ENCODE results near the gene KIF26B.

Gene KIF26B

GRCh38 chr1:245437369-245438062 is 282.7 kb downstream of the KIF26B start:
- DNase-seq: no peak

- DNase-seq: no peak
Measured at GRCh38 chr1:245440922-245441321, 286.1 kb downstream of the KIF26B start.

- no peak for DNase-seq
Measured at GRCh38 chr1:245441689-245442088, 286.9 kb downstream of the KIF26B start.

GRCh38 chr1:245444147-245444828 is 289.5 kb downstream of the KIF26B start:
- DNase-seq: no peak

GRCh38 chr1:245444945-245445344 is 290.2 kb downstream of the KIF26B start:
- no peak for DNase-seq

DNA sequence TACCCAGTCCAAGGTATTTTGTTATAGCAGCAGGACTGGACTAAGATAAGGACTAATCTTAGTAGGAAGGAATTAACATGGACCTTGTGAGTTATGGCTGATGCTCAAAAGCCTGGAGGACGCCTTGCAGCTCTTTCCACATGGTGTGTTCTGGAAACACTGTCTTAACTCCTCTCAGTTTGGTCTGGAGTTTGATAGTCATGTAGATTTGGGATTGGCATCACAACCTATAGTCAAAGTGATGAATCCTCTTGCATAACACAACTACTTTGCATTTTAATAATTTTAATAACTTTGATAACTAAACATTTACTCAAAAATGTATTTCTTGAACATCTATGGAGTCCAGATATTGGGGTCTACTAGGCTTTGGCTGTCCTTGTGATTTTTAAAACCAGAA is 293.7 kb downstream of the KIF26B start:
- no peak for DNase-seq

DNA sequence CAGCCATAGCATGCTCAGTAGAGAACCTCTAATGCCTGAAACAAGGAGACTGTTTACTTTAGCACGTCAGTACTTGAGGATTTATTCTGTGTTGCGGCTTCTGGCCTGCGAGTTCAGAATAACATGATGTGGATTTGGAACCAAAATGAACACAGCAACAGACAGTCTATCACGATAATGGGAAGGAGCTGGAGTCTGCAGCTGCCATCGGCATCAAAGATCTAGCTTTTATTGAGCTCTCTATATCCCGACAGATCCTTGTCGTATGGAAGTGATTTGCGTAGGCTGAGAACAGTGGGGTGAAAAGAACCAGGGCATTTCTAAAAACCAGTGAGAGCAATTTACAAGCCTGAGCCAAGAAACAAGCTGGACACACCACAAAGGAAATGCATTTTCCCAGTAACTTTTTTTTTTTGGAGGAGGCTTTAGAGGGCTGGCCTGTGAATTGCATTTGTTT is 294.2 kb downstream of the KIF26B start:
- DNase-seq: peak; percentile 56

DNA sequence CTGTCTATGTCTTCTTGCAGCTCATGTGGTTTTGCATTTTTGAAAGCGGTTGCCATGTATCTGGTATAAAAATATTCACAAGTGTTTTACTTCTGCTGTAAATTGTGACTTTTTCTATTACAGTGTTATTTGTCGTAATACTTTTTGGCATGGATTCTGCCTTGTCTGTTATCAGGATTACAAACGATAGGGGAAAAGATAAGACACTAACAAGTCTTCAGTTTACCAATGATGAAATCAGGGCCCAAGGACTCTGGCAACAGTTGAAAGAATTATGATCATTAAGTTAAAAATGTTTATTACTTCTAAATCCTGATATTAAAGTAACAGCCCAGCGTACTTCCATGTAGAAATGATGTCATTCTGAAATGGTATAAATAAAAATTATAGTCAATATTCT is 298.8 kb downstream of the KIF26B start:
- DNase-seq: no peak

- no peak for DNase-seq
Measured at GRCh38 chr1:245454051-245454450, 299.3 kb downstream of the KIF26B start.

DNA sequence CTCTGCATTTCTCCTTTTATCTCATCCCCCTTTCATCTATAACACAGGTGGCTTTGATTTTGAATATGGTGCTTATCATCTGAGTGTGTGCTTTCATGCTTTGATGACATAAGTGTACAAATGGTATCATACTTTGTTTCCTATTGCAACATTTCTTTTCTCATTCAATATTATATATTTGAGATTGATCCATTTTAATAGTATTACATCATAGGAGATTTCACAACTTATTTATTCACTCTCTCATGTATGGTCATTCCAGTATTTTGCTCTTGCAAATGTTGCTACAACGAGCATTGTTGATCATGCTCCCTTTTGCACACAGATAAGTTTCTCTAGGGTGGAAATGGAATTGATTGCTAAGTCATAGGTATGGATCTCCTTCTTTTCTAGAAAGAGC is 302.8 kb downstream of the KIF26B start:
- DNase-seq: no peak

- no peak for DNase-seq
Measured at GRCh38 chr1:245458234-245458633, 303.4 kb downstream of the KIF26B start.

GRCh38 chr1:245458761-245459174 is 304.0 kb downstream of the KIF26B start:
- no peak for DNase-seq

- DNase-seq: no peak
Measured at GRCh38 chr1:245459621-245460020, 304.8 kb downstream of the KIF26B start.

DNA sequence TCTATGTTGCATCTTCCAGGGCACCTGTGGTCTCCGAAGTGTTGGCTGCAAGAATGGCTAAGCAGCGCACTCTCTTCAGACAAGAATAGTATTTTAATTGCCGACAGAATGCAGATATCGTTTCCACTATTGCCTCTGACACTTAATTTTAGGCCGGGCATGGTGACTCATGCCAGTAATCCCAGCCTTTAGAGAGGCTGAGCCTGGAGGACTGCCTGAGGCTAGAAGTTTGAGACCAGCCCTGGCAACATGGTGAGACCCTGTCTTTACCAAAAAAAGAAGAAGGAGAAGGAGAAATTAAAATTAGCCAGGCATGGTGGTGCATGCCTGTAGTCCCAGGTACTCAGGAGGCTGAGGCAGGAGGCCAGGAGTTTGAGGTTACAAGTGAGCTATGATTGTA is 306.9 kb downstream of the KIF26B start:
- no peak for DNase-seq

DNA sequence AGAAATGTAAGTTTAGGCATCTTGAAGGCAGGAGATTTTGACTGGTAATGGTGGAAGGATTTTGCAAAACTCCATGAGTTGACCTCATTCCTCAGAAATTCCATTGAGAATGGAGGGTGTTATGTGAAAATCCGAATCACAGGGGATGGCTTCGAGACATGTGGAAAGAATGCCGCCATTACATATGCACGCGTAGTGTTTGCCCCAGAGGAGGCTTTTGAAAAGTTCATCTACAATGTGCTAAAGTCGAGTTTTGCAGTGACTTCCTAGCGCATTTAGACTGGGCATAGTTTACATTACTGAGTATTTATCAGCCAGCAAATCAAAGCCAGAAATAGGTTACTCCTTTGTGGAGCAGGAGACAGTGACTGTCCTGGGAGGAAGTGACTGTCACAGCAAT is 307.4 kb downstream of the KIF26B start:
- DNase-seq: no peak

DNA sequence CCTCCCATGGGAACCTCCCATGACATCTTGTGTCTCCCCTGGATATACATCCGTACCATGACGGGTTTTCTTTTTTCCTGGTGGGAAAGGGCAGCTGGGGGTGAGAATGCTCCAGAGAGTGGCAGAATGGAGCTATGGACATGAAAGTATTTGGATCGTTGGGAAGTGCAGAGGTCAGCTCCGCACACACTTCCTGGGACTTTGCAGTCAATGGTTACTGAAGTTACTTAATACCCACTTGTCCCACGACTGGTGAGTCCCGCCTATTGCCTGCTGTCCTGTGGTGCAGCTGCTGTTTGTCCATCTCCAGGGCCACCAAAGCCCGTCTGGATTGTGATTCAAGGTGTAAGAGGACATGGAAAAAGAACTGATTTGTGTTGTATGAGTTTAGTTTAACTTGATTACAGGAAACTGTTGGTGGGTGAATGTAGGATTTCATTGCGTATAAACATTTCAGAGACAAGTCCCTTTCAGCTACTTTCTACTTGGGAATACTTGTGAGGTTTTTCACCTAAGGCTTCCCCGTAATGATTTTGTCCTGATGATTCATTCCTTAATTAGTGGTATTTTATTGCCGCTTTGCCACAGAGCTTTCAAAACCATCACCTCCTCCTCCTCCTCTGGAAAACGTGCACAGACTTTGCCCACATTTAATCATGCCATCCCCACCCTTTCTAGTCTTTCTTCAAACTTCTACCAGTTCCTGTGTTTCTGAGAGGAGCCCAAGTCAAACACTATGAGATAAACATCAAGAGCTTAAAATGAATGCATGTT is 308.8 kb downstream of the KIF26B start:
- no peak for DNase-seq

DNA sequence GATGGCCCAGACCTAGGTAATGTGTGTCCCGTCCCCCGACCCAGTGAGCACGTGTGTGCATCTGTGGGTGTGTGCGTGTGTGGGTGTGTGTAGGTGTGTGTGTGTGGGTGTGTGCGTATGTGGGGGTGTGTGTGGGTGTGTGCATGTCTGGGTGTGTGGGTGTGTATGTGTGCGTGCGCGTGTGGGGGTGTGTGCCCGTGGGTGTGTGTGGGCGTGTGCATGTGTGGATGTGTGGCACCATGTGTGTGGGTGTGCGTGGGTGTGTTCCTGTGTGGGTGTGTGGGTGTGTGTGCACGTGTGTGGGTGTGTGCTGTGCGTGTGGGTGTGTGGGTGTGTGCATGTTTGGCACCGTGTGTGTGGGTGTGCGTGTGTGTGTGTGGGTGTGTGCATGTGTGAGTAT is 309.5 kb downstream of the KIF26B start:
- DNase-seq: no peak

GRCh38 chr1:245465666-245466065 is 310.9 kb downstream of the KIF26B start:
- peak; percentile 41 for DNase-seq

DNA sequence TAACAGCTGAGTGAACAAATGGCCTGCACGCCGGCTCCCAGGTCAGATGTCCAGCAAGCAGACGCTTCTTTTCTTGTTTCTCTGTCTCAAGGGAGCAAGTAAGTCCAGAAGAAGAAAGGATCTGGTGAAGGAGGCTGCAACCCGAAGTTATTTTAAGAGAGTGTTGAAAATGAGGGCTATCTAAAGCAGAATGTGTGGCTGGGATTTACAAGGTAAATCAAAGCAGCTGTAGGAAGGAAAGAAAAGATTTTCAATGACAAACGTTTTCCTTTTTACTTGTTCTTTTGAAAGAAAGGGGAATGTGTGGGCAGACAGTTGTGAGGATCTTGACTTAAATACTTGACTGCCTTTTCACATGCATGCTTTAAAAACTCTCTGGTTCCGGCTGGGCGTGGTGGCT is 311.5 kb downstream of the KIF26B start:
- DNase-seq: no peak

- DNase-seq: no peak
Measured at GRCh38 chr1:245467804-245468203, 313.0 kb downstream of the KIF26B start.

GRCh38 chr1:245469006-245469405 is 314.2 kb downstream of the KIF26B start:
- DNase-seq: no peak

DNA sequence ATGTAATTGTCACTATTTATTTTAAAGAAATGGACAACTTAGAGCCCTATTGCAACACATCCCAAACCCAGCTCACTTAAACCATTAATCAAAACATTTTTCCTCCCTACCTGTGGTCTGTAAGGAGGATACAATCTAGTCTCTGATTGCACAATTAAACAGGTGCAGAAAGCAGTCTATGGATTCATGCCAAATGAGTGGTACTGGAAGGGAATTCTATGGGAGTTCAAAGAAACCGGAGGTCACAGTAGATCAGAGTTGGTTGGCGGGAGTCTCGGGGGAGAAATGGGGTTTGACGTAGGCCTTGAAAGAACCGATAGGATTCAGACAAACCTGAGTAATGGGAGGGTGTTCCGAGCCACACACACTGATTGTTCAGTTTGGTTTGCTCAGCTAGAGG is 314.9 kb downstream of the KIF26B start:
- DNase-seq: peak; percentile 11

DNA sequence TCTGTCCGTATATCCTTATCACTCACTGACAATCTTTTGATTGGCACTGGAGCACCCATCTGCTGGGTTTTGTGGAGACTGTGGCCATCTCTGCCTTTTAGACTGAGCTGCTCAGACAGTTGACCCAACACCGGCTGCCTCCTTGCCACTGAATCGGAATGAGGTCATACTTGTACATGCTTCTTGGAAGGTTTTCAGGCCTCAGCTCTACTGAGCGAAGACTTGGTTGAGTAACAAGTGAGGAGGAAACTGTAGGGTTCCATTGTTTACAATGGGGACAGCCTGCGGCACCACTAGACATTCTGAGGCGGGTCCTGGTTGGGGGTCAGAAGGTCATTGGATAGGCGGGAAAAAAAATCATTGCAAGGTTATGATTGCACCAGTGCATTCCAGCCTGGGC is 320.3 kb downstream of the KIF26B start:
- no peak for DNase-seq

- no peak for DNase-seq
Measured at GRCh38 chr1:245475961-245476516, 321.3 kb downstream of the KIF26B start.

All from NCI-H345 (cell line).